HCT116 (cell line): ENCODE results near the gene KIF13A. TPM values are rescaled to one million over a fixed set of nuclear protein-coding genes. Genes with fewer than 3 reads are reported as not detected.

Experiments used
- ATAC-seq: fragments of 200-7000 bp; cut with Tn5 transposase; 2 replicates; pipeline ENCODE4 v1.9.1; 2020; ENCODE audit warnings: mild to moderate bottlenecking, moderate library complexity
- BruUV-seq: library from RNA; stranded (reverse); fragments of 400-500 nt; replicated peaks from 2 replicates; lab custom pipeline; 2021; lab: Mats Ljungman, UMichigan
- CTCF ChIA-PET: fragments of 300-600 bp; sonication (Branson Sonifier 250); formaldehyde crosslinking; loops from one replicate; lab custom pipeline; 2021; ENCODE audit warnings: antibody characterized with exemption; lab: Charles Lee
- POLR2A ChIA-PET: fragments of 300-600, 350-600 bp; sonication (Branson Sonifier 250); formaldehyde crosslinking; loops from one replicate; lab custom pipeline; 2021; ENCODE audit warnings: antibody characterized with exemption; lab: Charles Lee
- RAD21 ChIA-PET, 2 experiments: fragments of 300-600 bp; sonication (Branson Sonifier 250); formaldehyde crosslinking; loops; one replicate each; lab custom pipeline; 2023; ENCODE audit warnings: low total read pairs in 2 of 2; ENCODE audit not compliant: uncharacterized antibody in 2 of 2, unreplicated experiment in 2 of 2, low non-redundant PET in 1 of 2; lab: Charles Lee
- DNase-seq: peaks from one replicate; pipeline ENCODE4 v3.0.0-alpha.2; 2010; ENCODE audit warnings: low read depth, low spot score
- H2AFZ ChIP-seq: fragments of 200-600 bp; shearing (Covaris generic), sonication (generic); 2 replicates; pipeline ENCODE4 v1.6.1; 2017; ENCODE audit warnings: low read depth, mixed run types, mixed read lengths, antibody characterized with exemption, low read length; ENCODE audit not compliant: poor library complexity, severe bottlenecking
- H3K27ac ChIP-seq: 2 replicates; pipeline ENCODE4 v1.5.1; 2012; ENCODE audit warnings: low read depth, low read length
- H3K27me3 ChIP-seq: fragments of 200-600 bp; sonication (generic); 2 replicates; pipeline ENCODE4 v1.6.1; 2016; ENCODE audit warnings: mixed run types, low read length, mixed read lengths; ENCODE audit not compliant: insufficient read depth
- H3K36me3 ChIP-seq, 2 experiments: fragments of 200-500 bp in 1 of 2; fragments of 200-600 bp in 1 of 2; sonication (Bioruptor generic) in 1 of 2; sonication (generic) in 1 of 2; 2 replicates each; pipeline versions ENCODE4 v1.5.1 to v1.6.1; 2014 to 2016; ENCODE audit warnings: low read length in 2 of 2, inconsistent platforms in 1 of 2, mixed read lengths in 1 of 2, mixed run types in 1 of 2; ENCODE audit not compliant: insufficient read depth in 2 of 2, control insufficient read depth in 1 of 2
- H3K4me1 ChIP-seq, 2 experiments: fragments of 200-600 bp in 1 of 2; sonication (generic) in 1 of 2; 2 replicates each; pipeline versions ENCODE4 v1.5.1 to v1.6.1; 2012 to 2017; ENCODE audit warnings: low read length in 2 of 2, inconsistent platforms in 1 of 2, mild to moderate bottlenecking in 1 of 2, mixed read lengths in 1 of 2, mixed run types in 1 of 2, moderate library complexity in 1 of 2; ENCODE audit not compliant: insufficient read depth in 2 of 2, control insufficient read depth in 1 of 2
- H3K4me2 ChIP-seq: fragments of 200-600 bp; sonication (generic); 2 replicates; pipeline ENCODE4 v1.6.1; 2017; ENCODE audit warnings: mixed run types, low read length, mixed read lengths
- H3K4me3 ChIP-seq, 2 experiments: fragments of 200-600 bp in 1 of 2; sonication (generic) in 1 of 2; replicated peaks in 1 of 2; 2 replicates each; pipeline ENCODE4 v1.5.1; 2011 to 2016; ENCODE audit warnings: low read length in 2 of 2, control low read depth in 1 of 2, low read depth in 1 of 2, mild to moderate bottlenecking in 1 of 2, mixed read lengths in 1 of 2, mixed run types in 1 of 2
- H3K79me2 ChIP-seq: fragments of 200-600 bp; sonication (generic); 2 replicates; pipeline ENCODE4 v1.6.1; 2017; ENCODE audit warnings: mild to moderate bottlenecking, mixed run types, low read length, moderate library complexity, mixed read lengths; ENCODE audit not compliant: insufficient read depth
- H3K9ac ChIP-seq: fragments of 200-600 bp; sonication (generic); 2 replicates; pipeline ENCODE4 v1.6.1; 2016; ENCODE audit warnings: low read length, mixed read lengths
- H3K9me2 ChIP-seq: fragments of 200-600 bp; sonication (generic), shearing (Covaris generic); 2 replicates; pipeline ENCODE4 v1.6.1; 2017; ENCODE audit warnings: mixed run types, mild to moderate bottlenecking, moderate library complexity; ENCODE audit not compliant: insufficient read depth
- H3K9me3 ChIP-seq, 2 experiments: fragments of 200-500 bp in 1 of 2; fragments of 200-600 bp in 1 of 2; sonication (Bioruptor generic) in 1 of 2; sonication (generic) in 1 of 2; 2 replicates each; pipeline ENCODE4 v1.6.1; 2014 to 2017; ENCODE audit warnings: low read length in 2 of 2, mixed read lengths in 2 of 2, inconsistent platforms in 1 of 2, low read depth in 1 of 2, mild to moderate bottlenecking in 1 of 2, mixed run types in 1 of 2, moderate library complexity in 1 of 2; ENCODE audit not compliant: control insufficient read depth in 1 of 2, insufficient read depth in 1 of 2
- H4K20me1 ChIP-seq: fragments of 200-600 bp; sonication (generic), shearing (Covaris generic); 2 replicates; pipeline ENCODE4 v1.6.1; 2017; ENCODE audit warnings: mixed run types, mild to moderate bottlenecking, moderate library complexity; ENCODE audit not compliant: insufficient read depth
- CEBPB ChIP-seq: IDR thresholded peaks from 2 replicates; pipeline ENCODE4 v1.6.1; 2012; ENCODE audit warnings: low read depth
- EGR1 ChIP-seq: IDR thresholded peaks from 2 replicates; pipeline ENCODE4 v1.6.1; 2012; ENCODE audit warnings: low read depth
- ELF1 ChIP-seq: IDR thresholded peaks from 2 replicates; pipeline ENCODE4 v1.6.1; 2012; ENCODE audit warnings: low read depth, borderline replicate concordance
- EZH2phosphoT487 ChIP-seq: fragments of 200-600 bp; IDR thresholded peaks from 2 replicates; pipeline ENCODE4 v1.6.1; 2018; ENCODE audit warnings: antibody characterized with exemption, borderline replicate concordance
- FOSL1 ChIP-seq: IDR thresholded peaks from 2 replicates; pipeline ENCODE4 v1.6.1; 2012; ENCODE audit warnings: low read depth
- POLR2A ChIP-seq: IDR thresholded peaks from 2 replicates; pipeline ENCODE4 v1.7.0; 2011; ENCODE audit warnings: borderline replicate concordance; ENCODE audit not compliant: insufficient read depth, insufficient read length; ENCODE audit errors: extremely low read depth
- RAD21 ChIP-seq: IDR thresholded peaks from 2 replicates; pipeline ENCODE4 v1.6.1; 2012; ENCODE audit warnings: low read depth, mild to moderate bottlenecking
- SIN3A ChIP-seq: IDR thresholded peaks from 2 replicates; pipeline ENCODE4 v1.6.1; 2012; ENCODE audit warnings: low read depth
- YY1 ChIP-seq: IDR thresholded peaks from 2 replicates; pipeline ENCODE4 v1.6.1; 2011; ENCODE audit warnings: low read length, low read depth, moderate library complexity, mild to moderate bottlenecking; ENCODE audit not compliant: insufficient replicate concordance; ENCODE audit errors: extremely low read depth
- ZFX ChIP-seq: fragments of 450-650 bp; IDR thresholded peaks from 2 replicates; pipeline ENCODE4 v1.6.1; 2017
- ZNF274 ChIP-seq: fragments of 200-500 bp; sonication (Bioruptor generic); IDR thresholded peaks from 2 replicates; pipeline ENCODE4 v1.6.1; 2014; ENCODE audit warnings: mild to moderate bottlenecking, low read depth, low read length, inconsistent platforms
- intact Hi-C: fragments of 100-400 bp; cut with micrococcal nuclease; formaldehyde crosslinking; loops from 2 replicates; pipeline ENCODE4 v1.10.0; 2022
- total RNA-seq: library from RNA; stranded (reverse); gene quantifications from one replicate; pipeline ENCODE4 v1.2.1, GENCODE V29; 2021; ENCODE audit not compliant: unreplicated experiment
- TF ChIP-seq, protein P1 (sequence below), 3 experiments: fragments of 200-600 bp in 1 of 3; sonication (generic) in 1 of 3; IDR thresholded peaks in 2 of 3; conservative IDR thresholded peaks in 1 of 3; 2 replicates each; pipeline ENCODE4 v1.5.1; 2012 to 2017; ENCODE audit warnings: low read depth in 2 of 3, low read length in 2 of 3, antibody characterized with exemption in 1 of 3, borderline replicate concordance in 1 of 3, control low read depth in 1 of 3, mild to moderate bottlenecking in 1 of 3, mixed read lengths in 1 of 3, mixed run types in 1 of 3, moderate library complexity in 1 of 3; ENCODE audit not compliant: insufficient read depth in 1 of 3
- TF ChIP-seq, protein P2 (sequence below): IDR thresholded peaks from 2 replicates; pipeline ENCODE4 v1.6.1; 2012
- TF ChIP-seq, protein P3 (sequence below): IDR thresholded peaks from 2 replicates; pipeline ENCODE4 v1.6.1; 2012
- TF ChIP-seq, protein P4 (sequence below): IDR thresholded peaks from 2 replicates; pipeline ENCODE4 v1.6.1; 2012; ENCODE audit warnings: low read depth

Gene KIF13A
- total RNA-seq, 1 experiment from 2014 or later = 23.1 TPM

GRCh38 chr6:17871189-17871519 lies 116.3 kb downstream of the KIF13A start (continued):
- TF ChIP-seq, protein P1, sequence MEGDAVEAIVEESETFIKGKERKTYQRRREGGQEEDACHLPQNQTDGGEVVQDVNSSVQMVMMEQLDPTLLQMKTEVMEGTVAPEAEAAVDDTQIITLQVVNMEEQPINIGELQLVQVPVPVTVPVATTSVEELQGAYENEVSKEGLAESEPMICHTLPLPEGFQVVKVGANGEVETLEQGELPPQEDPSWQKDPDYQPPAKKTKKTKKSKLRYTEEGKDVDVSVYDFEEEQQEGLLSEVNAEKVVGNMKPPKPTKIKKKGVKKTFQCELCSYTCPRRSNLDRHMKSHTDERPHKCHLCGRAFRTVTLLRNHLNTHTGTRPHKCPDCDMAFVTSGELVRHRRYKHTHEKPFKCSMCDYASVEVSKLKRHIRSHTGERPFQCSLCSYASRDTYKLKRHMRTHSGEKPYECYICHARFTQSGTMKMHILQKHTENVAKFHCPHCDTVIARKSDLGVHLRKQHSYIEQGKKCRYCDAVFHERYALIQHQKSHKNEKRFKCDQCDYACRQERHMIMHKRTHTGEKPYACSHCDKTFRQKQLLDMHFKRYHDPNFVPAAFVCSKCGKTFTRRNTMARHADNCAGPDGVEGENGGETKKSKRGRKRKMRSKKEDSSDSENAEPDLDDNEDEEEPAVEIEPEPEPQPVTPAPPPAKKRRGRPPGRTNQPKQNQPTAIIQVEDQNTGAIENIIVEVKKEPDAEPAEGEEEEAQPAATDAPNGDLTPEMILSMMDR (IDR thresholded peaks at IDR 0.05 in 2 of 3, conservative IDR thresholded peaks at IDR 0.05 in 1 of 3; ENCODE audit: borderline replicate concordance in 1 of 3, insufficient read depth in 1 of 3, low read depth in 2 of 3, low read length in 2 of 3) = no peak
- TF ChIP-seq YY1 (no peak), POLR2A (no peak), CEBPB (no peak), EZH2phosphoT487 (no peak)
- TF ChIP-seq, protein P2, sequence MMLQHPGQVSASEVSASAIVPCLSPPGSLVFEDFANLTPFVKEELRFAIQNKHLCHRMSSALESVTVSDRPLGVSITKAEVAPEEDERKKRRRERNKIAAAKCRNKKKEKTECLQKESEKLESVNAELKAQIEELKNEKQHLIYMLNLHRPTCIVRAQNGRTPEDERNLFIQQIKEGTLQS = no peak
- TF ChIP-seq, protein P3, sequence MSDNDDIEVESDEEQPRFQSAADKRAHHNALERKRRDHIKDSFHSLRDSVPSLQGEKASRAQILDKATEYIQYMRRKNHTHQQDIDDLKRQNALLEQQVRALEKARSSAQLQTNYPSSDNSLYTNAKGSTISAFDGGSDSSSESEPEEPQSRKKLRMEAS = no peak

DNA sequence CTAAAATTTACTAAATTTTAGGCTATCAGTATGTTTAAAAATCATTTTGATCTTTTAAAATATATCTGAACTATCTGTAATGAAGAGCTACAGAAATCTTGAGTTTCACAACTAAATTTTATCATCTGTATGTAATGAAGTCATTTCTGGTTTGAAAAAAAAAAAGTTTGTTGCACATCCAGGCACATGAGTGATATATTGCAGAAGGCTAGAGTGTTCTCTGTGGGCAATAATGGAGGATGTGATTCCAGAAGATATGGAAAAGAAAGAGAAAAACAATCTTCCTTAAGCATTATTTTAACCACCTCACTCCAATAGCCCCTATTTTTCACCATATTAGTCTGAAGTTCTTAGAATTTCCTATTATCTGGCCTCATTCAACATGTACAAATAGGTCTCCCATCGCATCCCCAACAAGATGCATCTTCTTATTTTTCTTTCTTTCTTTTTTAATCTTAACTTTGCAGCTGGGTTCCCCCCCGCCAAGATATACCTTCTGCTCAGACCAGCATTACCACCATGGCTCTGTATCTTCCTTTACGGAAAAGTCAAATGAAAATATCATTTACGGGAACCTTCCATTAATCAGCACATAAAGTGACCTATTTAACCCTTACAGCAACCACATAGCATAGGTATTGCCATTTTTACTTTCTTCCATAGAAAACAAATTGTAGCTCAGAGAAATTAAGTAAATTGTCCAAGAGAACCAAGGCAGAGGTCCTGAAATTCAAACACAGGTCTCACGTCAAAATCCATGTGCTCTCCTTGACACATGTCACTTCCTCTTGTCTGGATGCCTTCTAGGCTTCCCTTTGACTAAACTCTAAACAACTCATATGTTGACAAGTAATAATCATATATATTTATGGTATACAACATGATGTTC lies 116.9 kb downstream of the KIF13A start:
- no peaks in the 10 kb centered on the region for H3K27me3 ChIP-seq
- no peak for ATAC-seq
- no TSS peak for BruUV-seq
- ChIA-PET CTCF (no interaction called here), POLR2A (no interaction called here), RAD21 (no interaction called here)
- no peaks in the 10 kb centered on the region for H3K79me2 ChIP-seq
- no peak for DNase-seq
- no peaks in the 10 kb centered on the region for H4K20me1 ChIP-seq
- H3K4me2 ChIP-seq = no peak overlapping the region
- H3K9me3 ChIP-seq = no peaks in the 10 kb centered on the region
- H3K9me2 ChIP-seq = no peaks in the 10 kb centered on the region
- H3K9ac ChIP-seq = no peak overlapping the region
- peaks cover 22 to 29% of the 10 kb centered on the region in 2 experiments for H3K4me1 ChIP-seq
- no peaks in the 10 kb centered on the region for H3K36me3 ChIP-seq
- no peak overlapping the region for H3K27ac ChIP-seq
- H3K4me3 ChIP-seq = no peak overlapping the region
- H2AFZ ChIP-seq = no peak overlapping the region
- intact Hi-C loops = no loop called here
- TF ChIP-seq FOSL1 (no peak), ZNF274 (no peak), EGR1 (no peak), EZH2phosphoT487 (no peak), ELF1 (no peak), SIN3A (no peak), ZFX (no peak), RAD21 (no peak)
- TF ChIP-seq, protein P3 = no peak
- TF ChIP-seq, protein P4, sequence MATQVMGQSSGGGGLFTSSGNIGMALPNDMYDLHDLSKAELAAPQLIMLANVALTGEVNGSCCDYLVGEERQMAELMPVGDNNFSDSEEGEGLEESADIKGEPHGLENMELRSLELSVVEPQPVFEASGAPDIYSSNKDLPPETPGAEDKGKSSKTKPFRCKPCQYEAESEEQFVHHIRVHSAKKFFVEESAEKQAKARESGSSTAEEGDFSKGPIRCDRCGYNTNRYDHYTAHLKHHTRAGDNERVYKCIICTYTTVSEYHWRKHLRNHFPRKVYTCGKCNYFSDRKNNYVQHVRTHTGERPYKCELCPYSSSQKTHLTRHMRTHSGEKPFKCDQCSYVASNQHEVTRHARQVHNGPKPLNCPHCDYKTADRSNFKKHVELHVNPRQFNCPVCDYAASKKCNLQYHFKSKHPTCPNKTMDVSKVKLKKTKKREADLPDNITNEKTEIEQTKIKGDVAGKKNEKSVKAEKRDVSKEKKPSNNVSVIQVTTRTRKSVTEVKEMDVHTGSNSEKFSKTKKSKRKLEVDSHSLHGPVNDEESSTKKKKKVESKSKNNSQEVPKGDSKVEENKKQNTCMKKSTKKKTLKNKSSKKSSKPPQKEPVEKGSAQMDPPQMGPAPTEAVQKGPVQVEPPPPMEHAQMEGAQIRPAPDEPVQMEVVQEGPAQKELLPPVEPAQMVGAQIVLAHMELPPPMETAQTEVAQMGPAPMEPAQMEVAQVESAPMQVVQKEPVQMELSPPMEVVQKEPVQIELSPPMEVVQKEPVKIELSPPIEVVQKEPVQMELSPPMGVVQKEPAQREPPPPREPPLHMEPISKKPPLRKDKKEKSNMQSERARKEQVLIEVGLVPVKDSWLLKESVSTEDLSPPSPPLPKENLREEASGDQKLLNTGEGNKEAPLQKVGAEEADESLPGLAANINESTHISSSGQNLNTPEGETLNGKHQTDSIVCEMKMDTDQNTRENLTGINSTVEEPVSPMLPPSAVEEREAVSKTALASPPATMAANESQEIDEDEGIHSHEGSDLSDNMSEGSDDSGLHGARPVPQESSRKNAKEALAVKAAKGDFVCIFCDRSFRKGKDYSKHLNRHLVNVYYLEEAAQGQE = no peak
- TF ChIP-seq, protein P1 (IDR thresholded peaks at IDR 0.05 in 2 of 3, conservative IDR thresholded peaks at IDR 0.05 in 1 of 3; ENCODE audit: borderline replicate concordance in 1 of 3, insufficient read depth in 1 of 3, low read depth in 2 of 3, low read length in 2 of 3) = no peak
